HG02588 (cell line): ENCODE data around the gene PLPPR3.
"Not testable (repeated sequence)": the region's sequence is repeated elsewhere in the genome, so short reads cannot be mapped to it uniquely, and the experiment has no call there.

Experiments used
- ATAC-seq: cut with Tn5 transposase; IDR thresholded peaks from one replicate; pipeline ENCODE4 v1.9.1; 2021; ENCODE audit warnings: mild to moderate bottlenecking, moderate library complexity; ENCODE audit not compliant: unreplicated experiment

PLPPR3 gene

GRCh38 chr19:854549-854948 lies 32.8 kb upstream of the PLPPR3 start:
- no peak for ATAC-seq

- not testable (repeated sequence) for ATAC-seq
These were observed 32.0 kb upstream of the PLPPR3 start for GRCh38 chr19:853614-854220.

GRCh38 chr19:853014-853585 lies 31.3 kb upstream of the PLPPR3 start:
- no peak for ATAC-seq

- no peak for ATAC-seq
These were observed 30.6 kb upstream of the PLPPR3 start, which contains the start of gene ELANE for GRCh38 chr19:852136-853013. Gene ELANE (plus strand): TSS chr19:852303. CDS start chr19:852329, 26 bp downstream.

- ATAC-seq = no peak
These were observed 29.2 kb upstream of the PLPPR3 start for GRCh38 chr19:850979-851335.

- no peak for ATAC-seq
These were observed 28.6 kb upstream of the PLPPR3 start for GRCh38 chr19:850221-850978.

- not testable (repeated sequence) for ATAC-seq
These were observed 27.4 kb upstream of the PLPPR3 start for GRCh38 chr19:849195-849594.

GRCh38 chr19:848386-848921 lies 26.7 kb upstream of the PLPPR3 start:
- no peak for ATAC-seq

GRCh38 chr19:845707-846521 lies 24.2 kb upstream of the PLPPR3 start:
- ATAC-seq = no peak

- ATAC-seq = no peak
These were observed 22.8 kb upstream of the PLPPR3 start for GRCh38 chr19:844546-844971.

- no peak for ATAC-seq
These were observed 22.2 kb upstream of the PLPPR3 start for GRCh38 chr19:843836-844545.

GRCh38 chr19:843180-843835 lies 21.6 kb upstream of the PLPPR3 start:
- ATAC-seq = no peak

- not testable (repeated sequence) for ATAC-seq
These were observed 21.0 kb upstream of the PLPPR3 start for GRCh38 chr19:842802-843179.

GRCh38 chr19:840519-841206 lies 18.9 kb upstream of the PLPPR3 start, which contains the start of gene PRTN3:
Gene PRTN3 (plus strand): TSS chr19:840999. CDS start chr19:841009, 10 bp downstream.
- ATAC-seq = no peak

GRCh38 chr19:835210-835810 lies 13.6 kb upstream of the PLPPR3 start:
- ATAC-seq = no peak

GRCh38 chr19:834216-834615 lies 12.5 kb upstream of the PLPPR3 start:
- ATAC-seq = no peak

- ATAC-seq = no peak
These were observed 9.9 kb upstream of the PLPPR3 start for GRCh38 chr19:831407-832369.
